NCI-H446 (cell line): ENCODE data around the gene RPLP2.

Experiments
- DNase-seq, 2 experiments: peaks; one replicate each; lab custom pipeline; 2025; lab: John Stamatoyannopoulos, UW

Gene RPLP2

DNA sequence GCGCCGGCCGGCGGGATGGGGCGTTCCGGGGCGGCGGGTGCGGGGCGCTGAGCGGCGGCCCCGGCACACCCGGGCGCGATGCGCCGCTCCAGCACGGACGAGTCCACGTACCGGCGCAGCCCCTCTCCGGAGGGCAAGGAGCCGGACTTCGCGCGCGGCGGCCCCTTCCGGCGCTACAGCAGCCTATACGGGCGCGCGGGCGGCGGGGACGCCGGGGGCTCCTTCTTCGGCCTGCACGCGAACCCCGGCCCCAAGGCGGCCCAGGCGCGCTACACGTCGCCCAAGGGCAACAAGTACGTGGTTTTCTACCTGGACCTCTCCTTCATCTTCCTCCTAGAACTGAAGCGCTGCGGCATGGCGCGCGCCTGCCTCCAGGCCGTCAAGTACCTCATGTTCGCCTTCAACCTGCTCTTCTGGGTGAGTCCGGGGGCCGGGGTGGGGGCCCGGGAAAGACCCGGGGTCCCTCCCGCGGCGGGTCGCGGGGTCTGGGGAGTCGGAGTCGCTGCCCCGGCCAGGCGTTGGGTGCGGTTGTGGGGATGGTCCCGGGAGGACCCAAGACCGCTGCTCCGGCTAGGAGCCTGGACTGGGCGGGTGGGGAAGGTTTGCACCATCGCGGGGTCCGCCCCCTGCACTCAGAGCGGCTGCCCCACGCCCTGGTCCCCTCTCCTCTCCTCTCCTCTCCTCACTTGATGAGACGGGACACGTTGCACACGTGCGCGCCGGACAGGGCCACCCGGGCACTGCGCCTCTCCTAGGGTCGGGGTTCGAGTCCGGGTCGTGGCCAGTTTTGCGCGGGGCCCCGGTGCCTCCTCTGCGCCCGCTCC lies 40.4 kb downstream of the RPLP2 start:
- DNase-seq, result no peak

DNA sequence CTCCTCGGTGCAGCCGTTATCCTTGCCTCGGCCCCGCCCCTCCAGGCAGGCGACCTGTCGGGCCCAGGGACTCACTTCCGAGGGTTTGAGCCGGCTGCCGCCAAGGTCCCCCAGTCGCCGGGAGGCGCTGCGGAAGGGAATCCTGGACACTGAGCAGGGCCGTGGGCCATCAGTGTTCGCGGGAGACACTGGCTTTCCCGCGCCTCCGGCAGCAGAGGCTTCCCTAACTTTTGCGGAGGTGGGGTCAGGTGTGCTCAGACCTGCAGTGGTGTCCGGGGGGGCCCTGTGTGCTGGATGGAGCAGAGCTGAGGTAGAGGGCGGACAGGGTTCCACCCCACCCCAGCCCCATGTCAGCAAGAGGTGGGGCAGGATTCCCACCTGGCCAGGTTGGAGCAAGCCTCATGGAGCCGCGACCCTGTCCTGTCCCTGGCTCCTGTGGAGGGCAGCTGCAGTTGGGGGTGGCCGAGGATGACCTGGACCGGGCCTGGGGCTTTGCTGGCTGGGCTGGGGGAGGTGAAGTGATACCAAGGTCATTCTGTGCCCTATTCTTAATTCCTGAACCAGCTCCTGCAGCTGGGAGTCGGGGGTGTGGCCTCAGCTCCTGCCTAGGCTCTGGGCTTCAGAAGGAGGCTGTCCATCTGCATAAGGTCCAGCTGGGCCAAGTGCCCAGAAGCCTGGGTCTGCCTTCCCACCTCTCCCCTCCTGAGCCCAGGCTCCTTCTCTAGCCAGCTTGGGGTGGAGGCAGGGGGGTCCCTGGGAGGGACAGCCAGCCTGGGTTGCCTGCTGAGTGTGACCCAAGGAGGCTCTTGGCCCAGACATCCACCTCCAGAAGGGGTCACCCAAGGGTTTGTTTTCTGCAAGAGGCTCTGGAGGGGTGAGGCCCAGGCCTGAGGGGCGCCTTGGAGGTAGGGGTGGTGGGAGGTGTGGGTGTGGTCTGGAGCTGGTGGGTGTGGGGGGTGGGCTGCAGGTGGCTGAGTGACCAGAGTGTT lies 41.3 kb downstream of the RPLP2 start:
- peak in 1 of 2 experiments; percentile 28 for DNase-seq

- DNase-seq, result no peak
These were observed 43.0 kb downstream of the RPLP2 start for GRCh38 chr11:852762-853161.

GRCh38 chr11:853682-854448 lies 44.1 kb downstream of the RPLP2 start:
- DNase-seq, result no peak

GRCh38 chr11:854601-855329 lies 45.0 kb downstream of the RPLP2 start:
- no peak for DNase-seq

DNA sequence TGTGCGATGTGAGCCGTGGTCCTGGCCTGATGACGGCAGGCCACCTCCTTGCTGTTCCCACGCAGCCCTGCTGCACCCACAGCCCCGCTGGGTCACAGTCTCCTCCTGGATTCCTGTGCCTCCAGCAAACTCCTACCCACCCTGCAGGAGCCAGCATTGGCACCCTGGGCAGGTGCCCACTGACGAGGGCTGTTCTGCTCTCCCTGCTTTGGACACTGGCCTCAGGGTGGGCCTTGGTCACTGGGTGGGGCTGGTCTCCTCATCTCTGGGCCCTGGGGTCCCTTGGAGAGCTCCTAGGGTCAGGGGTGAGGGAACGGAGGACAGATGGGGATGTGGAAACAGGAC lies 45.5 kb downstream of the RPLP2 start:
- no peak for DNase-seq

DNA sequence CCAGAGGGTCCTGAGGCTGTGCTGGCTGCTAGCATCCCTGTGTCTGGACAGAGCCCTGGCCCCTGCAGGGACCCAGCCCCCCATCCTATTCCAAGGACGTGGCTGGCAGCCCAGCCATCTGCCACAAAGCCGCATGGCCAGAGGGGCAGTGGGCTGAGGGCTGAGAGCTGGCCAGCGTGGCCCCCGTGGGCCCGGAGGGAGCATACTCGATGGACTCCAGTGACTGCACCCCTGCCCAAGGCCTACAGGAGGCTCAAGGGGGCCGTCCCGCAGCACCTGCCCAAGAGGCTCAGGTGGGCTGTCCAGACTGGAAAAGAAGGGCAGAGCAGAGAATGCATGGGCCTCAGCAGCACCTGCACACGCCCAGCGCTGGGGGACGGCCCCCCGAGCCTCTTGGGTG lies 46.0 kb downstream of the RPLP2 start:
- DNase-seq, result no peak

- no peak for DNase-seq
These were observed 46.6 kb downstream of the RPLP2 start for GRCh38 chr11:856397-856796.

DNA sequence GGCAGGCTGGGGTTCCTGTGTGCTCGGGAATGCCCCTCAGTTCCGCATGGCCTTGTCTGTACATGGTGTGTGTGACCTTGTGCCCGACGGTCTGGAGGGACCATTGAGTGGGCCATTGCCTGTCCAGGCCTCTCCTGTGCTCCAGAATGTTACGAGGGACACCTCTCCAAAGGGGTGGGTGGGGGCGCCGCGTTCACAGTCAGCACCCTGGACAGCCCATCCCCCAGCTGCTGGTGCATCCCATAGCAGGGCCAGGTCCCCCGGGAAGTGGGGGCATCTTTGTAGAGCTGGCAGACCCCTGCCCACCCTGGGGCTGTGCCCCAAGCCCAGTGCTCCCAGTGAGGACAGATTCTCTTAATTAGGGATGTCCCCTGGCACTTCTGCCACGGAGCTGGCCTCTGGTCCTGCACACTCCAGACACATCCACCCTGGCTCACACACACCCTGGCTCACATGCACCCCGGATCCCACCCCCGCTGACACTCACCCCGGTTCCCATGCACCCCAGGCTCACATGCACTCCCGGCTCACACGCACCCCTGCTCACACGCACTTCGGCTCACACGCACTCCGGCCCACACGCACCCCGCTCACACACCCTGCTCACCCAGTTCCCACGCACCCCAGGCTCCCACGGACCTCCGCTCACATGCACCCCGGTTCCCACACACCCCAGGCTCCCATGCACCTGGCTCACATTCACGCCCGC lies 48.4 kb downstream of the RPLP2 start:
- DNase-seq, result no peak

- no peak for DNase-seq
These were observed 49.1 kb downstream of the RPLP2 start for GRCh38 chr11:858762-859339.

DNA sequence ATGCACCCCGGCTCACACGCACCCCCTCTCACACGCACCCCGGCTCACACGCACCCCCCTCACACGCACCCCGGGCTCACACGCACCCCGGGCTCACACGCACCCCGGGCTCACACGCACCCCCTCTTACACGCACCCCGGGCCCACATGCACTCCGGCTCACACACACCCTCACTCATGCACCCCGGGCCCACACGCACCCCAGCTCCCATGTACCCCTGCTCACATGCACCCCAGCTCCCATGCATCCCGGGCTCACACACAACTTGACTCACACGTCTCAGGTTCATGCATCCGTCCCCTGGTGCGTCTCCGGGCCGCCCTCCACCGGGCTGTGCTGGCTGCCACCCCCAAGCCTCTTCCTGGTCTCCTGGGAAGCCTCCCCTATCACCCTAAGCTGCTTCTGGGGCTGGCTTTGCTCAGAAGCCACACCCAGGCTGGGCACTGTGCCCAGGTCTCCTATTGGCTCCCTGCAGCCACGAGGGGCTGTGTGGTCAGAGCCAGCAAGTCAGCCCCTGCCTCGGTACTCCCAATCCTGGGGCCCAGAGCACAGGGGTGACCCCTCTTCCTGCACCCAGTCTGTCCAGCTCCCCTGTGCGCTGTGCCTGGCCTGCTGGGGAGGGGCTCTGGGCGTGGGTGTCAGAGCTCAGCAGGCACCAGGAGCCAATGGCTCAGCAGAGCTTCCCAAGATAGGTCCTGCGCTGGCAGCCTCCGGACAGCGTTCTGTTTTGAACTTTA lies 49.8 kb downstream of the RPLP2 start:
- peak; percentile 31 to 86 for DNase-seq

DNA sequence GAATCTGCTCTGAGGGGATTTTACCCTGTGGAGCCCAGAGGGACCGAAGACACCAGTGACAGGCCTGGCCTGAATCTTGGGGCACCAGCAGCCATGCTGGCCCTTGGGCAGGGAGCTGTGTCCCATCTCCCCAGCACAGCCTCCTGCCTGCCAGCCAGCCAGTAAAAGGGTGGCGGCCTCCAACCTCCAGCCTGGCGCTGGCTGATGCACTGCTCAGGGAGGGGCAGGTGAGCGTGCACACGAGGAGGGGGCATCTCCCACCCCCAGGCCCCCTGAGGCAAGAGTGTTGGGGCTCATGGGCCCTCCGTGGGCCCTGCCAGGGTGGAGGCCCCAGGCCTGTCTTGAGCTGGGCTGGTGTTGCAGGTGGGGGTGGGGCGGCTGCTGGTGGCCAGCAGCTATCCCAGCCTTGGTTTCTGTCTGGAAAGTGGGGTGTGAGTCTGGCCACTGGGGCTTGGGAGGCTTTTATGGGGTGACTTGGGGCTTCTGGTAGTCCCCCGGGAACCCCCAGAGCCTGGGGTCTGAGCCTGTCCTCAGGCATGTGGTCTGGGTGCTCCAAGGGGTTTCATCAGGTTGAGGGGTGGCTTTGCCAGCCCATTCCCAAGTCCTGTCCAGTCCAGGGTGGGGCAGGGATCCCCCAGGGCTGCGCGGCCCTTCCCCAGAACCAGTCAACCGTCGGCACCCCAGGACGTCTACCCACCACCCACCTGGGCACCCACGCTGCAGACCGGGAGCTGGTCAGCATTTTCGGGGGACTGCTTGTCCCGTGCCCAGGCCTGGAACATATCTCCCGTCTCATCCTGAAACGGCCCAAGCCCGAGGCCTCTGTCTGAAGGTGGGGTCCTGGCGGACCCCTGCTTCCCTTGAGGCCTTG lies 50.7 kb downstream of the RPLP2 start:
- no peak for DNase-seq

DNA sequence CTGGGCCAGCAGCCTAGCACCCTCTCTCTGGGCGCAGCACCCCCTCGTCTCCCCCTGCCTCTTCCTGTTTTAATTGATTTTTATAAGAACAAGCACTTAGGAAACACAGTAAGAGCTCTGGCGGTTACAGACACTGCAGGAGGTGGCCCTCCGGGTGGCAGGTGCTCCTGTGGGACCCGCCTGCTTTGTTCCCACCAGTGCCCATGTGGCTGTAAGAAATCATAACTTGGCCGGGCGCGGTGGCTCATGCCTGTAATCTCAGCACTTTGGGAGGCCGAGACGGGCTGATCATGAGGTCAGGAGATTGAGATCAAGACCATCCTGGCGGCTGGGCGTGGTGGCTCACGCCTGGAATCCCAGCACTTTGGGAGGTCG lies 51.3 kb downstream of the RPLP2 start:
- no peak for DNase-seq

- no peak for DNase-seq
These were observed 52.4 kb downstream of the RPLP2 start for GRCh38 chr11:862081-862661.
